GM21529 (cell line): ENCODE data around the gene MT1F.
"Not testable (repeated sequence)": the region's sequence is repeated elsewhere in the genome, so short reads cannot be mapped to it uniquely, and the experiment has no call there.

Source experiments
- ATAC-seq: cut with Tn5 transposase; IDR thresholded peaks from one replicate; pipeline ENCODE4 v1.9.1; 2021; ENCODE audit not compliant: unreplicated experiment

The MT1F gene

DNA sequence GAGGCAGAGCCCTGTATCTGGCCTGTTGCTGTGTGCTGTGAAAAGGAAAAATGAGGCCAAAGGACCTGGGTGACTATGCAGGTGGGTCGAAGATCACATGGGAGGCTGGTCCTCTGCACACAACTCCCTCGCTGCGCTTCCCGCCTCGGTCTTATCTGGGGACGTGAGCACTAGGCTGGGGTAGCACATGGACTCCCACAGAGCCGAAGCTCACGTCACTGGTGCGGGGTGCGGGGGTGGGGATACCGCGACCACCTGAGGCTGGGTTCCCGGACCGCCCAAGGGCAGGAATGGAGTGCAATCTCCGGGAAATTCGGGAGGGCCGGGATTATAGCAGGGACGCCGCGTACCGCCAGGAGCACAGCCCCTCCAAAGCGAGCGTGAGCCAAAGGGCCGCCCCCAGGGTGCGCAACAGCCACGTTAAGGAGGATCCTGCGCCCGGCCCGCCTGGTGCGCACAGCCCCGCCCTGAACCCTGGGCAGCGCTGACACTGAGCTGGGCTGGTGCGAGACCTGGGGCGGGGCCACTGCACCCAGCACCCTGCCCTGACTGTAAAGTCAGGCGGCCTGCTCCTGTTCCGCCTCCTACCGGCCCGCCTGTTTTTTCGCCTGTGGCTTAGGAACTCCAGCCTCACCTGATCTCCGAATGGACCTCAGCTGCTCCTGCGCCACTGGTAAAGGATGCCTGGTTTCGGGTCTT is 14.5 kb upstream of the MT1F start:
- peak; percentile 51 for ATAC-seq

DNA sequence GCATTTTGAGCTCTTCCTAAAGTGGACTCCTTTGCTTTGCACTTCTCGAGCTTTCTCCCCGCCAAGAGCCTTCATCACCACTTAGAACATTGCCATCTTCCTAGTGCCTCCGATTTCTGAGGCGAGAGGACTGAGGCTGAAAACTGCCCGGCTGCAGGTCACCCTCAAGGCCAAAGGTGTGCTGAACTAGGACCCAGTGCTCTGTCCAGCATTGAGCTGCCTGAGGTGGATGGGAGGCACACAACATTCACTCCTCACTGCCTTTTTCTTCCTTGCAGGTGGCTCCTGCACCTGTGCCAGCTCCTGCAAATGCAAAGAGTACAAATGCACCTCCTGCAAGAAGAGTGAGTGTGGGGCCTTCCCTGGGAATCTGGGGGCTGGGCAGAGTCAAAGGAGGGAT is 13.9 kb upstream of the MT1F start:
- ATAC-seq = no peak

DNA sequence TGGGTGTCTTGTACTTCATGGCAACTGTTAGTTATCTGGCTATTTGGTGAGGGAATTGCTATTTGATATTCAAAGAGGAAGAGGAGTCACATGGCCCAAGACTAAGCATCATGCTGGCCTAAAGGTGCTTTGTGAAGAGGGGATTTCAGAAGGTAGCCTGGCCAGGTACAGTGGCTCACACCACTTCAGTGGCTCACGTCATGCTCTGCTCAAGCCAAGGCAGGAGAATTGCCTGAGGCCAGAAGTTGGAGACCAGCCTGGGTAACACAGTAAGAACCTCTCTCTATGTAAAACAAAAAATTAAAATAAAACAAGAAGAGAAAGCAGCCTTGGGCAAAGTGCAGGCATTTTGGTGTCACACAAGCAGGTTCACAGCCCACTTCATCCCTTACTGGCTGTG is 12.4 kb upstream of the MT1F start:
- no peak for ATAC-seq

DNA sequence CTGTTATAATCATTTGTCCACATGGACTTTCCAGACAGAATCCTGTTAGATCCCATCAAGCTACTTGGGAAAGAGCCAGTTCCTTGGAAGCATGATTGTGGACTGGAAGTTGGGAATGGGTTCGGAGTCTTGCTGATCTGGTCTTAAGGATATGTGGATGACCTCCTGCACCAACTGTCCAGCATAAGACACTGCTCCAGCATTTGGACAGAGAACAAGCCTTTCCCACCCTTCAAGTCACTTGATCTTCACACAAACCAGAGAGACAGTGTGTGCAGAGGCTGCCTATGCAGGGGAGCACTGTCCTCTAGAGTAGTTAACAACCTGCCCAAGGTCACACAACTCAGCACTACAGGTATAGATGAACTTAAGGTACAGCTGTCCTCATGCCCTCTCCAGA is 11.9 kb upstream of the MT1F start:
- no peak for ATAC-seq

DNA sequence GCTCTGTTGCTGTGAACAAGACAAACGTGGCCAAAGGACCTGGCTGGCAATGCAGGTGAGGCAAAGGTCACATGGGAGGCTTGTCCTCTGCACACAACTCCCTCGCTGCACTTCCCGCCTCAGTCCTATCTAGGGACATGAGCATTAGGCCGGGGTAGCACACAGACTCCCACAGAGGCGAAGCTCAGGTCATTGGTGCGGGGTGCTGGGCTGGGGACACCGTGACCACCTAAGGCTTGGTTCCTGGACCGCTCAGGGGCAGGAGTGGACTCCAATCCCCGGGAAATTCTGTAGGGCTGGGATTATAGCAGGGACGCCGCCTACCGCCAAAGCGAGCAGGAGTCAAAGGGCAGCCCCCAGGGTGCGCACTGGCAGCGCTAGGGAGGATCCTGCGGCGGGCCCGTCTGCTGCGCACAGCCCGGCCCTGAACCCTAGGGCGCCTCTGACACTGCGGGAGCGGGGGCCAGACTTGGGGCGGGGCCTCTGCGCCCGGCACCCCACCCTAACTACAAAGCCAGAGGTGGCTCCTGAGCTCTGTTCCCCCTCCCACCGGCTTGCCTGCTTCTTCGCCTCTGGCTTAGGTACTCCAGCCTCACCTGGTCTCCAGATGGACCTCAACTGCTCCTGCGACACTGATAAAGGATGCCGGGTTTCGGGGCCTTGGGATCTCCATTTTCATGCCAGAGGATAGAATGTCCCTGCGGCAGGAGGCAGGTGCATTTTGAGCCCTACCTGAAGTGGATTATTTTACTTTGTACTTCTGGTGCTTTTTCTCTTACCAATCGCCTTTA is 9.9 kb upstream of the MT1F start:
- no peak for ATAC-seq

DNA sequence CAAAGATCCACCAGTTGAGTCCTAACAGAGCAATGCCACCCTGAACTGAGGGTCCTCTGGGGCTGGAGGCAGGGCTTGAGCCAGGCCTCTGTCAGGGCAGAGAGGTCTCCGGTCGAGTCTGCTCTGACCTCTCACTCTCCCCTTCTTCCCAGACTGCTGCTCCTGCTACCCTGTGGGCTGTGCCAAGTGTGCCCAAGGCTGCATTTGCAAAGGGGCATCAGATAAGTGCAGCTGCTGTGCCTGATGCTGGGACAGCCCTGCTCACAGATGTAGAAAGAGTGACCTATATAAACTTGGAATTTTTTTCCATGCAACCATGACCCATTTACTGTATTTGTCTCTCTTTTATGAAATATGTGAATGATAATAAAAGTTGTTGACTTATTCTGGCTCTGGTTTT is 8.5 kb upstream of the MT1F start:
- no peak for ATAC-seq

DNA sequence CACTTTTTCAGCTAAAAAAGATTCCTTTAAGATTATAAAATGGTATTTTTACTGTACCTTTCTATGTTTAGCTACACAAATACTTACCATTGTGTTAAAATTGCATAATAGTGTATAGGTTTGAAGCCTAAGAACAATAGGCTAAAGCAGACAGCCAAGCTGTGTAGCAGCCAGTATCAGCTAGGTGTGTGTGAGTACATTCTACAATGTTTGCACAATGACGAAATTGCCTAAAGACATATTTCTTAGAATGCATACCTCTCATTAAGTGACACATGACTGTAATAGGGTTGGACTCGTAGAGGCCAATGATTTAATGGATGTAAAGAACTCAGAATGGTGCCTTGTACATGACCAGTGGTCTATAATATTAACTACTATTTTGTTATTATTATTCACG is 7.9 kb upstream of the MT1F start:
- ATAC-seq = no peak

DNA sequence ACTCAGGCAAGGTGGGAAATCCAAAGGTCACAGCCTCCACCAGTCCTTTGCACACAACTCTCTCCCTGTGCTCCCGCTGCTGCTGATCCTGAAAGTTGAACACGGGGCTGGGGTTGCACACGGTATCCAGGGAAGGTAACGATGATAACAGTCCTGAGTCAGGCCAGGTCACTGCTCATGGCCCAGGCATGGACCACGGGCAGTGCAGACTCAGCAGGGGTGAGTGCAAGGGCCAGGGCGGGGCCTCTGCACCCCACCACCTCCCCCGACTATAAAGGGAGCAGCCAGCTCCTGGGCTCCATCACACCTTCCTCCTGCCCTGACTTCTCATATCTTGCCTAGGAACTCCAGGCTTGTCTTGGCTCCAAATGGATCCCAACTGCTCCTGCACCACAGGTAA is 6.2 kb upstream of the MT1F start, which contains the start of gene MT1B:
Gene MT1B, plus strand, starts transcription at position 301 of the 400 bp plus-strand sequence. Its CDS starts 68 bp downstream, at position 369.
- ATAC-seq = no peak

DNA sequence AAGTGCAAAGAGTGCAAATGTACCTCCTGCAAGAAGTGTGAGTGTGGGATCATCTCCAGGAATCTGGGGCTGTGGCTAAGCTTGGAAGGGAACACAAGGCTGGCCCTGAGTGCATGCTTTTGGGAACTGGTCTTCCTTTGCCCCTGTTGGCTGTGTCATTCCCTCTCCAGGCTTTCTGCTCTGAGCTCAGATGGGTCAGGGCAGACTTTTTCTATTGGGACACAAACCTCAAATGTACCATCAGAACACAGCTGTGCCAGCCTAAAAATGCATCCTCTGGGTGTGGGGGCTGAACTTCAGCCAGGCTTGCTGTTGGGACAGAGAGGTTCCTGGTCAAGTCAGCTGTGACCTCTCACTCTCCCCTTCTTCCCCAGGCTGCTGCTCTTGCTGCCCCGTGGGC is 5.2 kb upstream of the MT1F start:
- ATAC-seq = no peak

DNA sequence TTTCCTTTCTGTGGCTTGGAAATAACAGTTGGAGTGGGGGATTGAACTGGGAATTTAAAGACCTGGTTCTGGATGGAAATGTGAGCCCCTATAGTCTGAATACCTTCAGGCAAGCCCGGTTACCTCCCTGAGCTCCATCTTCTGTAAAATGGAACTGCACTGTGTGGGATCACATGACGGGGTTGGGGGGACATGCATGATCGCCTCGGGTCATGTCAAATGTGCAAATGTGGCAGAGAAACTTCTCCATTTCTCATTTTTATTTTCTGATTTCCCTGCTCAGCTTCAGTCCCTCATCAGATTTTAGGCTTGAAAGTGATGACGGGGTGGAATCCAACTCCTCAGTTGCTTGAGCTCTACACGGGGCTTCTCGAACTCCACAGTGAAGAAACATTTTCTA is 4.5 kb upstream of the MT1F start:
- no peak for ATAC-seq

DNA sequence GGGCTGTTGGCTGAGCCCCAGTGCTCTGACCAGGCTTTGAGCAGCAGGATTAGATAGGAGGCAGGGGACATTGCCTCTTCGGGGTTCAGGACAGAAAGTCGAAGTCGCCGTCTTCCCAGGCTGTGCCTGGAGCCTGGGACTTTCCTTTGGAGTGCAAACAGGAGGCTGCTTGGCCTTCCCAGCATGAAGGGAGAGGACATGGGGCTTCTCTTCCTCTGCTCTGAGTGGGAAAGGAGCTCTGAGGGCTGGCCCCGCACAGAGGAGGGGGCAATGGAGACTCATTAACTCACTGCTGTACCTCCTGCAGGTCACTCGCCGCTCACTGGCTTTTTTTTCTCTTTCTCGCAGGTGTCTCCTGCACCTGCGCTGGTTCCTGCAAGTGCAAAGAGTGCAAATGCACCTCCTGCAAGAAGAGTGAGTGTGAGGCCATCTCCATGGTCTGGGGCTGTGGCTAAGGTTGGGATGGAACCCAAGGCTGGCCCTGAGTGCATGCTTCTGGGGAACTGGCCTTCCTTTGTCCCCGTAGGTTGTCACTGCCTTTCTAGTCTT is 642 bp downstream of the MT1F start:
- ATAC-seq = no peak

DNA sequence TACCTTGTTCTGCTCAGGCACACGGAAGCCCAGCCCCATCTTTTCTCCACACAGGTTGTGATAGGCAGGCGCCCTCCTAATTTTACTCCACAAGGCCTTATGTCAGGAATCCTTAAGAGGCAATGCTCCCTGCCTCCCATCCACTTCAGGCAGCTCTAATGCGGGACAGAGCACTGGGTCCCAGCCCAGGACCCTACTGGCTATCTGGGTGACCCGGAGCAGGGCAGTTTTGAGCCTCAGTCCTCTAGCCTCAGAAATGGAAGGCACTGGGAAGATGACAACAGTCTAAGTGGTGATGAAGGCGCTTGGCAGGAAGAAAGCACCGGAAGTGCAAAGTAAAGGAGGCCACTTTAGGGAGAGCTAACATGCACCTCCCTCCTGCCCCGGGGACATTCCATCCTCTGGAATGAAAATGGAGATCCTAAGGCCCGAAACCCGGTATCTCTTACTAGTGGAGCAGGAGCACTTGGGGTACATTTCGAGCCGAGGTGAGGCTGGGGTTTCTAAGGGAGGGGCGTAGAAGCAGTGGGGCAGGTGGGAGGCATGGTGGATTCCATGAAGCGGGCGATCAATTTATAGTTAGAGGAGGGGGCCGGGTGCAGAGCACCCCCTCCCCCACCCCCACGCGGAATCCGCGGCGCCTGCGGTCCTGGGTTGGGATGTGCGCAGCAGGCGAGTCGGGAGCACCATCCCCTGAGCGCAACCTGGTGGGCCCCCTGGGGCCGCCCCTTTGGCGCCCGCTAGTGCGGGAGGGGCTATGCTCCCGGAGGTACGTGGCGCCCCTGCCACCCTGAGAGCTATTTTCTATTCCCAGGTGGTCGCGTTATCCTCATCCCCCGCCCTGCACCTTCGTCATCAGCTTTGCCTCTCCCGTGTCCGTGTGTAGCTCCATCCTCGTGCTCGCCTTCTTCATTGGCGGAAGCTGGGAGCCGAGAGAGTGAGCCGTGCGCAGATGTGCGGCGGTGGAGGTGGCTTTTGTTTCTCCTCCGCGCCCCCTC is 4.9 kb downstream of the MT1F start:
- no peak for ATAC-seq

DNA sequence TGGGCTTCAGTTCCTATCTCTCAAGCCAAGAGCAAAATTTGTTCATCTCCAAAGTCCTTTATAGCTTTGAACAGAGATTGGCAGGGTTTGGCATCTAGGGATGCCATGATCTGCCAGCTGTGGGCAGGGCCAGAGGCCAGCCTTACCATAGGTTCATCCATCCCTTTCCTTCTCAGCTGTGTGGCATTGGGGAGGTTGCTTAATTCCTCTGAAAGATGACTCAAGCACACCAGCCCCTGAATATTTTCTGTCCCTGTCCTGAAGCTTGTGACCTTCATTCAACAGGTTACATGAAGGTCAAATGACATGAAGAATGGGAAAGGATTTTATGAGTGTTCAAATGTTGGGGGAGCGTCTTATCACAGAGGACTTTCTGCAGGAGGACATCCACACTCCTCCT is 6.7 kb downstream of the MT1F start:
- no peak for ATAC-seq

DNA sequence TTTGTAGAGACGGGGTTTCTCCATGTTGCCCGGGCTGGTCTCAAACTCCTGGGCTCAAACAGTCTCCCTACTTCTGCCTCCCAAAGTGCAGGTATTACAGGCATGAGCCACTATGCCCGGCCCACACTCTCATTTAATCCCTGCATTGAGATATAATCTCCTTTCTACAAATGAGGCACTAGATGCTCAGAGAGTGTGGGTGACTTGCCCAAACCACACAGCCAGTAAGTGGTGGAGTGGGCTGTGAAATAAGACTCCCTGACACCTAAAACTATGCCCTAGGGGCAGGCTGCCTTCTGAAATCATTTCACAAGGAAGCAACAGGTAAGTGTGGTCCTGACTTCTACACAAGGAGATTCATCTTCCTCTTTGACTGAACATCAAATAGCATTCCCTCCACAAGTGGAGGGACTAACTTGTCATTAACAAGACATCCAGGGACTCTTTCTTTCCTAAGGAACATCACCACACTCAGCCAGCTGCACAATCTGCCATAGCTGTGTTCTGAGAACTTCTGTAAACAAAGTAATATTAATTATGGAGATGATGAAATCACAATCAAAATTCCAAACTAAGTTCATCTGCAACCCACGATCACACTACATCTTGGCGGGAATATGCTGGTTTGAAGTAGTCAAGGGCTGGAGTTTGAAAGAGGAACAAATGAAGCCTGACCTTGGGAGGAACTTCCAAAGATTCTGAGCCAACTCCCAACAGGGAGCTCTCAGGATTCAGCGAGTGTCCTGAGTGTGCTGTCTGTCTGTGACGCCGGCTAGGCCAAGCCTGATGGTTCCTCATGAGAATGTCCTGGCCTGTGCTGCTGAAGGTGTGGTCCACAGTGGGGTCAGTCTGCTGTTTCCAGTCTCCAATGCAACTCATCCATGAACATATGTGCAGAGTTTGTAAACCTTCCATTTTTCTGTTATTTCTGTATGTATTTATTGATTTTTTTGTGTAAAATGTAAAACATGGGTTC is 7.8 kb downstream of the MT1F start:
- ATAC-seq = not testable (repeated sequence)

DNA sequence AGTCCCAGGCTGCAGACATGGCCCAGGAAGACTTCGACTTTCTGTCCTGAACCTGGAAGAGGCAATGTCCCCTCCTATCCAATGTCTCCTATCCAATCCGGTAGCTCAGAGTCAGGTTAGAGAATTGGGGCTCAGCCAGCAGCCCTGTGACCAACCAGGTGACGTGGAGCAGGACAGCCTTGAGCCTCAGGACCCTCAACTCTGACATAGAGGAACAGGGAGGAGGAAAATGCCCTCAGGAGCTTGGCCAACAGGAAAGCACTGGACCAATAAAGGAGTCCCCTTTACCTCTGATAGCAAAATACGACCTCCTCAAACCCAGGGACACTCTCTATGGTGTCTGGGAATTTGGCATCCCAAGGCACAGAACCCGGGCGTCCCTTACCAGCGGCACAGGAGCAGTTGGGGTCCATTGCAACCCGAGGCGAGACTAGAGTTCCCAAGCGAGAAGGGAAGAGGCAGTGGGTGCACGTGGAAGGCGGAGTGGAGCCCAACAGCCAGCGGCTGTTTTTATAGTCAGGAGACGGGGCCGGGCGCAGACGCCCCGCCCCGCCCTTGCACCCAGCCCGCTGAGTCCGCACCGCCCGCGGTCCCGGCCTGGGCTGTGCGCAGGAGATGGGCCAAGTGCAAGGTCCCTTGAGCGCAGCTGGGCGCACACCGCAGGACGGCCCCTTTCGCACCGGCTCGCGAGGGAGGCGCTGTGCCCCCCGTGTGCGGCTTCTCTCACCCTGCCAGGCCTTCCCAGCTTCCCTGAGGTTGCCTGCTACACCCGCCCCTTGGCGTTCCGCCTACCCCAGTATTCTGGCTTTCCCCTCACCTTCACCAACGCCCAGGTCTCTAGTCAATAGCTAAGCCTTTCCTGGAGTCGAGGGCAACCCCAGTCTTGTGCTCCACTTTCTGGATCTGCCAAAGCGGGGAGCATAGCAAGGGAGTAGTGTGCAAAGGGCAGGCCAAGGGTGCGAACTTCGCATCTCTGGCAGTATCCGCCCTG is 10.1 kb downstream of the MT1F start, which contains the start of gene MT1G:
Gene MT1G, minus strand, starts transcription at position 485 of the 991 bp plus-strand sequence. Its CDS starts 72 bp downstream, at position 413.
- ATAC-seq = no peak

DNA sequence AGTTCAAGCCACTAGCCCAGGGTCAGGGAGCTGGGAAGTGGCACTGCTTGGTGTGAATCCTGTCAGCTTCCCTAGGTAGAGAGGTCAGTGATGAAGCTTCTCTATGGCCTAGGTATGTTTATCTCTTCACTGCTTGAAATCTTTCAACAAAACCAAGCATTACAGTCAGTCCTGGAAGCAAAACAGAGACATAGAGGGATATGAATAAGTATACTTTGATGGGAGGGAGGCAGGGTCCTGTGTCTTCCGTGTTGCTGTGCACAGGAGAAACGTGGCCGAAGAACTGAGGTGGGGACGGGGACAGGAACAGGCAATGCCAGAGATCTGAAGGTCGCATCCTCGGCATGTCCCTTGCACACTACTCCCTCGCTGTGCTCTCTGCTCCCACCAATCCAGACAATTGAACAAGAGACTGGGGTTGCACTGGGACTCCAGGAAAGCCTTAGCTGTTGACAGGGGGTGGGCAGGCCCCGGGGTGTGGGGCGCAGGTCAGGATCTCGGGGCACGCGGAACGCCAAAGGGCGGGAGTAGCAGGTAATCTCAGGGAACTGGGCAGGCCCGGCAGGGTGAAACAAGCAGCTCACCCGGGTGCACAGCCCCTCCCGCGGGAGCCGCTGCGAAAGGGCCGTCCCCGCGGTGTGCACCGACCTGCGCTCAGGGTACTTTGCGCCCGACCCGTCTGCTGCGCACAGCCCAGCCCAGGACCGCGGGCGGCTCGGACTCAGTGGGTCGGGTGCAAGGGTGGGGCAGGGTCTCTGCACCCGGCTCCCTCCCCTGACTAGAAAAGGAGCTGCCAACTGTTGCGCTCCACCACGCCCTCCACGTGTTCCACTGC is 11.5 kb downstream of the MT1F start, which contains the start of gene MT1H:
Gene MT1H, plus strand, starts transcription at position 810 of the 835 bp plus-strand sequence. CDS start 71 bp downstream, outside the sequence.
- ATAC-seq = no peak

DNA sequence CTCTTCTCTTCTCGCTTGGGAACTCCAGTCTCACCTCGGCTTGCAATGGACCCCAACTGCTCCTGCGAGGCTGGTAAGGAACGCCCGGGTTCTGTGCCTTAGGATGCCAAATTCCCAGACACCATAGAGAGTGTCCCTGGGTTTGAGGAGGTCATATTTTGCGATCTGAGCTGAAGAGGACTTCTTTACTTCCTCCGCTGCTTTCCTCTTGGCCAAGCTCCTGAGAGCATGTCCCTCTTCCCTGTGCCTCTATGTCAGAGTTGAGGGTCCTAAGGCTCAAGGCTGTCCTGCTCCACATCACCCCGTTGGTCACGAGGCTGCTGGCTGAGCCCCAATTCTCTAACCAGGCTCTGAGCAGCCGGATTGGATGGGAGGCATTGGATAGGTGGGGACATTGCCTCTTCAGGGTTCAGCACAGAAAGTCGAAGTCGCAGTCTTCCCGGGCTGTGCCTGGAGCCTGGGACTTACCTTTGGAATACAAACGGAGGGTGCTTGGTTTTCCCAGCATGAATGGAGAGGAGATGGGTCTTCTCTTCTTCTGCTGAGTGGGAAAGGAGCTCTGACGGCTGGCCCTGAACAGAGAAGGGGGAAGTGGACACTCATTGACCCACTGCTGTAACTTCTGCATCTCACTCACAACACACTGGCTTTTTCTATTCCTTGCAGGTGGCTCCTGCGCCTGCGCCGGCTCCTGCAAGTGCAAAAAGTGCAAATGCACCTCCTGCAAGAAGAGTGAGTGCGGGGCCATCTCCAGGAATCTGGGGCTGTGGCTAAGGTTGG is 12.3 kb downstream of the MT1F start:
- no peak for ATAC-seq
